Activated naive CD4-positive, alpha-beta T cell treated with Interleukin-2 at 50 U/mL for 16 hours (primary cell): ENCODE results near the gene PNRC2.
"Not testable (repeated sequence)": the region's sequence is repeated elsewhere in the genome, so short reads cannot be mapped to it uniquely, and the experiment has no call there.

Experiments used
- DNase-seq: peaks from one replicate; pipeline ENCODE4 v3.0.0-alpha.2; 2020

The PNRC2 gene

GRCh38 chr1:23957096-23957495 is 2.5 kb upstream of the PNRC2 start:
- DNase-seq: no peak

GRCh38 chr1:23958040-23958809 is 1.4 kb upstream of the PNRC2 start:
- not testable (repeated sequence) for DNase-seq

- peak; percentile 93 for DNase-seq
Observed at GRCh38 chr1:23958810-23959460, 693 bp upstream of the PNRC2 start.

GRCh38 chr1:23960291-23961020 is 828 bp downstream of the PNRC2 start:
- no peak for DNase-seq

GRCh38 chr1:23963617-23964234 is 4.1 kb downstream of the PNRC2 start:
- no peak for DNase-seq

GRCh38 chr1:23964235-23964668 is 4.6 kb downstream of the PNRC2 start:
- DNase-seq: no peak

- no peak for DNase-seq
Observed at GRCh38 chr1:23964790-23965740, 5.4 kb downstream of the PNRC2 start.

- no peak for DNase-seq
Observed at GRCh38 chr1:23966973-23967493, 7.4 kb downstream of the PNRC2 start.

- no peak for DNase-seq
Observed at GRCh38 chr1:23967871-23968270, 8.2 kb downstream of the PNRC2 start.

GRCh38 chr1:23977187-23977853 is 17.7 kb downstream of the PNRC2 start:
- no peak for DNase-seq

GRCh38 chr1:23977854-23978191 is 18.2 kb downstream of the PNRC2 start:
- DNase-seq: no peak

- no peak for DNase-seq
Observed at GRCh38 chr1:23978805-23979204, 19.2 kb downstream of the PNRC2 start.

GRCh38 chr1:23979387-23979880 is 19.8 kb downstream of the PNRC2 start:
- DNase-seq: no peak

GRCh38 chr1:23979881-23980727 is 20.5 kb downstream of the PNRC2 start, which contains the start of gene SRSF10:
Gene SRSF10, minus strand, starts transcription at chr1:23980327. Its CDS starts 72 bp downstream, at chr1:23980255.
- DNase-seq: peak; percentile 97

GRCh38 chr1:23980728-23981070 is 21.1 kb downstream of the PNRC2 start:
- peak; percentile 64 for DNase-seq

- DNase-seq: no peak
Observed at GRCh38 chr1:23984417-23985186, 25.0 kb downstream of the PNRC2 start.

- not testable (repeated sequence) for DNase-seq
Observed at GRCh38 chr1:23987038-23987437, 27.4 kb downstream of the PNRC2 start.

- no peak for DNase-seq
Observed at GRCh38 chr1:23989263-23989662, 29.6 kb downstream of the PNRC2 start.

- not testable (repeated sequence) for DNase-seq
Observed at GRCh38 chr1:23992011-23992410, 32.4 kb downstream of the PNRC2 start.
